K562 (cell line): ENCODE data around the gene TMEM179. TPM values are rescaled to one million over a fixed set of nuclear protein-coding genes. Genes with fewer than 3 reads are reported as not detected.

ENCODE experiments used
- ATAC-seq: fragments of 200-7000 bp; cut with Tn5 transposase; 3 replicates; pipeline ENCODE4 v1.9.1; 2020; ENCODE audit warnings: moderate library complexity
- BruUV-seq: library from RNA; stranded (reverse); fragments of 400-500 nt; replicated peaks from 2 replicates; lab custom pipeline; 2021; lab: Mats Ljungman, UMichigan
- CTCF ChIA-PET: fragments of 300-600 bp; formaldehyde crosslinking; extraction: SDS; loops from one replicate; lab custom pipeline; 2021; ENCODE audit warnings: low intra/inter-chr PET ratio; lab: Yijun Ruan, JAX
- POLR2A ChIA-PET: fragments of 300-600, 350-650 bp; sonication (Branson Sonifier 250); formaldehyde crosslinking; extraction: SDS; loops from one replicate; lab custom pipeline; 2021; ENCODE audit warnings: antibody characterized with exemption, inconsistent platforms; lab: Yijun Ruan, JAX
- DNase-seq, 4 experiments: peaks; one replicate each; pipeline versions ENCODE4 v3.0.0 to v3.0.0-alpha.2; 2011 to 2018; ENCODE audit warnings: low spot score in 3 of 4, mixed read lengths in 3 of 4; ENCODE audit errors: extremely low read depth in 1 of 4
- FAIRE-seq: peaks from 2 replicates; lab custom pipeline; 2011; peaks lifted over from hg19 to GRCh38; lab: Jason Lieb, UNC
- H2AFZ ChIP-seq: 2 replicates; pipeline ENCODE4 v1.6.0; 2011; ENCODE audit warnings: low read depth, low read length, control low read depth, inconsistent platforms
- H3K27ac ChIP-seq: fragments of 200-600 bp; 3 replicates; pipeline ENCODE4 v1.8.0; 2011; ENCODE audit warnings: low read depth, mild to moderate bottlenecking, control low read depth, inconsistent platforms, low read length, moderate library complexity, mixed read lengths; ENCODE audit errors: extremely low read depth
- H3K27me3 ChIP-seq, 2 experiments: fragments of 300-600 bp in 1 of 2; 2 replicates in 1 of 2; 3 replicates in 1 of 2; pipeline versions ENCODE4 v1.6.0 to v1.8.0; 2011; ENCODE audit warnings: inconsistent platforms in 2 of 2, low read length in 2 of 2, mild to moderate bottlenecking in 1 of 2, mixed read lengths in 1 of 2, moderate library complexity in 1 of 2; ENCODE audit not compliant: control insufficient read depth in 2 of 2, insufficient read depth in 2 of 2
- H3K36me3 ChIP-seq: fragments of 300-600 bp; 3 replicates; pipeline ENCODE4 v1.8.0; 2011; ENCODE audit warnings: mild to moderate bottlenecking, low read length, inconsistent platforms; ENCODE audit not compliant: control insufficient read depth, insufficient read depth
- H3K4me1 ChIP-seq, 2 experiments: fragments of 200-600 bp in 1 of 2; replicated peaks in 1 of 2; 2 replicates in 1 of 2; 3 replicates in 1 of 2; pipeline versions ENCODE4 v1.5.1 to v1.8.0; 2011; ENCODE audit warnings: inconsistent platforms in 2 of 2, low read length in 2 of 2, mild to moderate bottlenecking in 1 of 2, mixed read lengths in 1 of 2, moderate library complexity in 1 of 2; ENCODE audit not compliant: control insufficient read depth in 2 of 2, insufficient read depth in 2 of 2
- H3K4me2 ChIP-seq: 2 replicates; pipeline ENCODE4 v1.6.1; 2011; ENCODE audit warnings: low read length, control low read depth, inconsistent platforms, mixed read lengths; ENCODE audit not compliant: insufficient read depth
- H3K4me3 ChIP-seq: fragments of 200-600 bp; sonication (generic), shearing (Covaris generic); 2 replicates; pipeline ENCODE4 v1.5.1; 2016; ENCODE audit warnings: control low read depth, inconsistent platforms
- H3K79me2 ChIP-seq: fragments of 200-600 bp; 3 replicates; pipeline ENCODE4 v1.8.0; 2011; ENCODE audit warnings: low read length, inconsistent platforms; ENCODE audit not compliant: control insufficient read depth, insufficient read depth
- H3K9ac ChIP-seq, 2 experiments: 2 replicates each; pipeline versions ENCODE4 v1.6.0 to v1.6.1; 2011; ENCODE audit warnings: low read depth in 2 of 2, low read length in 2 of 2, control low read depth in 1 of 2, inconsistent platforms in 1 of 2, mild to moderate bottlenecking in 1 of 2, mixed read lengths in 1 of 2; ENCODE audit not compliant: insufficient read depth in 1 of 2
- H3K9me1 ChIP-seq: one replicate; pipeline ENCODE4 v1.6.0; 2011; ENCODE audit warnings: inconsistent platforms, mild to moderate bottlenecking, low read length, moderate library complexity; ENCODE audit not compliant: control insufficient read depth, insufficient read depth
- H3K9me3 ChIP-seq: replicated peaks from 2 replicates; pipeline ENCODE4 v1.5.1; 2011; ENCODE audit warnings: low read depth, low read length, inconsistent platforms; ENCODE audit not compliant: control insufficient read depth, insufficient read depth
- H4K20me1 ChIP-seq: replicated peaks from 2 replicates; pipeline ENCODE4 v1.6.1; 2011; ENCODE audit warnings: low read length, inconsistent platforms, mixed read lengths; ENCODE audit not compliant: control insufficient read depth, insufficient read depth
- BCOR ChIP-seq: fragments of 450-650 bp; IDR thresholded peaks from 2 replicates; pipeline ENCODE4 v1.6.1; 2016
- CBX3 ChIP-seq, 2 experiments: IDR thresholded peaks; 1 replicate in 1 of 2; 2 replicates in 1 of 2; pipeline ENCODE4 v1.6.1; 2012; ENCODE audit warnings: inconsistent platforms in 2 of 2, low read length in 2 of 2, borderline replicate concordance in 1 of 2, control low read depth in 1 of 2
- TEAD2 ChIP-seq: fragments of 450-650 bp; IDR thresholded peaks from 2 replicates; pipeline ENCODE4 v1.6.1; 2016; ENCODE audit warnings: missing genetic modification characterization, control low read depth, missing compliant biosample characterization
- ZNF395 ChIP-seq: fragments of 200-800 bp; sonication (Bioruptor generic); IDR thresholded peaks from 2 replicates; pipeline ENCODE4 v1.6.1; 2017; ENCODE audit warnings: missing genetic modification characterization, missing compliant biosample characterization
- WGBS: fragments of 100-300 bp; shearing (Covaris generic); methylation state at CpG from one replicate; pipeline ENCODE4 v1.1.6; 2016; ENCODE audit warnings: low coverage, mixed read lengths; ENCODE audit not compliant: insufficient coverage; ENCODE audit errors: missing lambda C conversion rate; 5-methylcytosine and 5-hydroxymethylcytosine counted together
- in situ Hi-C: fragments of 300-500 bp; cut with MboI; formaldehyde crosslinking; loops from 4 replicates; pipeline ENCODE4 v1.15.0; 2018; ENCODE audit warnings: inconsistent platforms, mixed read lengths
- intact Hi-C: fragments of 100-400 bp; cut with micrococcal nuclease; formaldehyde crosslinking; loops from 2 replicates; pipeline ENCODE4 v1.14.2; 2022
- polyA plus RNA-seq, 8 experiments: library from polyadenylated mRNA; depleted of rRNA in 4 of 8; stranded (reverse) in 5 of 8; unstranded in 3 of 8; fragments of >200 nt; fragmentation: Nextera tagmentation in 2 of 8; fragmentation: Illumina TruSeq in 1 of 8; extraction: Ambion mirVana in 2 of 8; extraction: Trizol in 1 of 8; gene quantifications; 2 replicates each; pipeline versions ENCODE4 v1.2.1 to v1.2.3, GENCODE V29; 2011 to 2014; ENCODE audit warnings: inconsistent platforms in 1 of 8, missing spikeins in 1 of 8
- total RNA-seq, 7 experiments: library from RNA; depleted of rRNA in 6 of 7; stranded (reverse); fragments of >200 nt in 6 of 7; fragmentation: Illumina TruSeq in 2 of 7; extraction: Trizol in 2 of 7; gene quantifications; 2 replicates each; pipeline versions ENCODE4 v1.2.1 to v1.2.3, GENCODE V29; 2011 to 2021; ENCODE audit warnings: low replicate concordance in 1 of 7

TMEM179 gene
- total and polyA plus RNA-seq, 9 of the 15 experiments (the other 6 are each of a cell fraction or from before 2014, with no cell fraction given) = not detected

- BruUV-seq = no TSS peak
Observed at GRCh38 chr14:104557086-104557485, 47.5 kb downstream of the TMEM179 start.

More at GRCh38 chr14:104557086-104557485, 47.5 kb downstream of the TMEM179 start:
- CTCF ChIA-PET = no interaction called here
- WGBS = 0% methylated on average over 4 of the region's 5 CpGs
- Histone ChIP-seq H3K4me3 (no peak overlapping the region), H3K9ac (no peak overlapping the region), H3K4me2 (no peak overlapping the region), H3K27me3 (peaks cover 0 to 23% of the 10 kb centered on the region in 2 experiments; a peak in 2 of 5 replicates), H3K9me3 (no peaks in the 10 kb centered on the region), H3K27ac (no peak overlapping the region), H3K9me1 (no peaks in the 10 kb centered on the region), H3K4me1 (no peaks in the 10 kb centered on the region), H2AFZ (no peak overlapping the region), H3K36me3 (no peaks in the 10 kb centered on the region), H4K20me1 (no peaks in the 10 kb centered on the region), H3K79me2 (no peaks in the 10 kb centered on the region)
- DNase-seq = no peak
- POLR2A ChIA-PET = no interaction called here
- no peak for FAIRE-seq
- in situ Hi-C loops = no loop called here
- ATAC-seq = no peak
- intact Hi-C loops = no loop called here
- TF ChIP-seq TEAD2 (tag) (no peak), ZNF395 (CRISPR knock-in tag) (no peak), BCOR (no peak), CBX3 (IDR thresholded peaks at IDR 0.05; ENCODE audit: borderline replicate concordance in 1 of 2, low read length in 2 of 2) (no peak)
- TF ChIP-seq, all 486 proteins: peak for 0
